Bladder microvascular endothelial cell (primary cell): ENCODE results near the gene NUP35. TPM values are rescaled to one million over a fixed set of nuclear protein-coding genes. Genes with fewer than 3 reads are reported as not detected.

Experiments used
- total RNA-seq: library from RNA; depleted of rRNA; stranded (reverse); fragments of >200 nt; gene quantifications from 2 replicates; pipeline ENCODE4 v1.2.3, GENCODE V29; 2014

Gene NUP35
- total RNA-seq = 8.9 and 16.6 TPM in 2 replicates

DNA sequence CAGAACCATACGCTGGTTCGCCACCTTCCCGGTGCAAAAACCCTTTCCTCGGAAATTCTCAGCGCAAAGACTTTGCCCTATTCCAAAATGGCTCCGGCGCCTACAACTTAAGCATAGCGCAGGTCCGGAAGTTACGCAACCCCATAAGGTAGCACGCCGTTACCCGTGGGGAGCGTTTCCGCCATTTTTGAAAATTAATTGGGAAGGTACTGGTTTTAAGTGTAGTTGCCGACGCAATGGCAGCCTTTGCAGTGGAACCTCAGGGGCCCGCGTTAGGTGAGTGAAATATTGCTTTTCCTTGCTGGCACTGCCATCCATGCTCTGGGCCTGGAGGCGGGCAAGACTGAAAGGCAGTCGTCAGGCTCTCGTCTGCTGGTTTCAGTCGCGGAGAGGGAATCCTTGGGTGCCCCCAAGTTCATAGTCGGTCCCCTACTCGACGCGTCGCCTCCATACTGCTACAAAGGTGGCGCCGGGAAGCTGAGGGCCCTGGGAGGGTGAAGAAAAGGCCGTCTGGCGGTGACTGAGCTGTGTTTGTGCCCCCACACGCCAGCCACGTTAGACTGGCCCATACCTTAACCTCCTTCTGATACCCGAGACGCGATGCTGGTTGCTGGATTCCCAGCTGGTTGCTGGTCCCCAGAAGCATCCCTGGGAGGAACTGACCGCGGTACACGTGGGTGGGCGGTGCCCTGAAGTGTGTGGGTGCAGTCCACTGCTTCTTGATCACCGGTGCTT, at the start of gene NUP35:
Gene NUP35 (plus strand): TSS at position 222 of the 735 bp plus-strand sequence. CDS start 15 bp downstream, at position 237.

GRCh38 chr2:183078464-183079138, 45.6 kb upstream of the NUP35 start, which contains the start of gene DUSP19:
DUSP19 (plus strand) TSS chr2:183078747; CDS start chr2:183078934, 187 bp downstream.

Other genes with a start within 250 kb of the NUP35 start
- gene NCKAP1, start 86.0 kb upstream of the NUP35 start, total RNA-seq = 61.8 and 247 TPM in 2 replicates
- gene DUSP19, start 45.7 kb upstream of the NUP35 start, total RNA-seq = 1.8 and 4.1 TPM in 2 replicates